Measurements from ENCODE around the gene PTBP1.
A peak's percentile ranks its signal among the peaks of the same experiment; 100 is the strongest.

Gene PTBP1

GRCh38 chr19:751501-752341, 45.5 kb upstream of the PTBP1 start:
- H3K4me3 ChIP-seq (ENCODE audit: low read length in 2 of 2): no peak overlapping the region
- no peak overlapping the region for H2BK120ac ChIP-seq (ENCODE audit: low read depth, low read length)
- peaks cover 6% of the 10 kb centered on the region for H3K79me1 ChIP-seq (ENCODE audit: low read depth, low read length)
- H3K9ac ChIP-seq (ENCODE audit: low read depth, low read length, poor library complexity): no peak overlapping the region
- H2BK12ac ChIP-seq (ENCODE audit: low read length): no peak overlapping the region
- no peak overlapping the region for H4K8ac ChIP-seq (ENCODE audit: low read depth, low read length)
- H3K4ac ChIP-seq (ENCODE audit: low read length): no peak overlapping the region
- peaks cover 0 to 4% of the 10 kb centered on the region in 2 donors for H3K36me3 ChIP-seq (replicated peaks in 1 of 2; ENCODE audit: control insufficient read depth in 2 of 2, insufficient read depth in 2 of 2, low read length in 2 of 2)
- DNase-seq (ENCODE audit: low spot score): no peak
- H2AK5ac ChIP-seq (ENCODE audit: low read depth, low read length): peak overlapping the region; percentile 98
- no peak overlapping the region for H3K27ac ChIP-seq (replicated peaks; ENCODE audit: low read length)
- no peak overlapping the region for H3K4me2 ChIP-seq (ENCODE audit: insufficient read depth, low read length, poor library complexity, severe bottlenecking)
- peaks cover 2 to 3% of the 10 kb centered on the region in 2 donors for H3K4me1 ChIP-seq (ENCODE audit: control insufficient read depth in 2 of 2, insufficient read depth in 1 of 2, low read depth in 1 of 2, low read length in 2 of 2)
- peaks cover 9 to 13% of the 10 kb centered on the region in 2 donors for H3K9me3 ChIP-seq (replicated peaks in 1 of 2; ENCODE audit: control insufficient read depth in 2 of 2, insufficient read depth in 1 of 2, low read depth in 1 of 2, low read length in 2 of 2)
- H3K14ac ChIP-seq (ENCODE audit: low read length): peak overlapping the region; percentile 82
- peak overlapping the region; percentile 58 for H2BK15ac ChIP-seq (ENCODE audit: low read length)
- no CpG with 5 or more reads among the region's 30 CpGs for WGBS, 2 donors (ENCODE audit: extremely low coverage in 2 of 2, insufficient read length in 2 of 2, insufficient replicate concordance in 1 of 2)
- peak overlapping the region; percentile 85 for H3K23ac ChIP-seq (ENCODE audit: low read depth, low read length, poor library complexity)
- H3K27me3 ChIP-seq (ENCODE audit: control insufficient read depth in 3 of 3, insufficient read depth in 3 of 3, low read depth in 1 of 3, low read length in 3 of 3): no peaks in the 10 kb centered on the region
- H2BK5ac ChIP-seq (ENCODE audit: low read length): no peak overlapping the region
- no peak overlapping the region for H4K91ac ChIP-seq (ENCODE audit: low read depth, low read length, poor library complexity)
- H3K18ac ChIP-seq (ENCODE audit: low read length): peak overlapping the region; percentile 64
- H2AFZ ChIP-seq (ENCODE audit: low read length): no peak overlapping the region

DNA sequence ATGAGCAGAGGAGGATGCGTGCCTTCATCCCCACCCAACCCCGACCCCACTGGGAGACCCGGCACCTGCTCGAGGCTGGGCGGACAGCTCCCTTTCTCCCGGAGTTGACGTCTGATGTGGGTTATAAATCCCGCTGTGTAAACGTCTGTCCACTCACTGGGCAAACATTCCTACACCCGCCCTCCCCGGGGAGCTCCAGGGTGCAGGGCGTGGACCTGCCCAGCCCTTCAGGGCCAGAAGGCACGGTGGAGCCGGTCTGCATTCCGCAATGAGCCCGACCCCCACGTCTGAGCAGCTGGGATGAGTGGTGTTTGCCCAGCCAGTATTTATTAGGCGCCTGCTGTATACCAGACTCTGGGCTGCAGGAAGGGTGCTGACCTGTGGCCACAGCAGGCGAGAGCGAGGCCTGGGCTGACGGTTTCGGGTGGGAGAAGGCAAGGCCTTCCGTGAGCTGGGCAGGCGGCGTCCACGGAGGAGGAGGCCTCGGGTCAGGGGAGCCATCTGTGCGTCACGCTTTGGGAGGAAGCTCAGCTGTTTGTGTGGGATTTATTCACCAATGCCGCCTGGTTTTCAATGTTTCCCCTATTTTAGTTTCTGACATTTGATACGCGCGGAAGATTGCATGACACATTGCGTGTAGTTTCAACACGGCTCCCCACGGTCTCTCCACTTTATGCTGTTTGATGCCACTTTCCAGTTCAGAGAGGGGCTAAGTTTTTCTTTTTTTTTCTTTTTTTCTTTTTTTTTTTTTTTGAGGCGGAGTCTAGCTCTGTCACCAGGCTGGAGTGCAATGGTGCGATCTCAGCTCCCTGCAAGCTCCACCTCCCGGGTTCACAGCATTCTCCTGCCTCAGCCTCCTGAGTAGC, 44.4 kb upstream of the PTBP1 start:
- Histone ChIP-seq H3K27ac (replicated peaks; ENCODE audit: low read length) (peak overlapping the region; percentile 16), H2BK120ac (ENCODE audit: low read depth, low read length) (no peak overlapping the region), H2BK15ac (ENCODE audit: low read length) (no peak overlapping the region), H3K79me1 (ENCODE audit: low read depth, low read length) (peaks cover 3% of the 10 kb centered on the region), H3K4me2 (ENCODE audit: insufficient read depth, low read length, poor library complexity, severe bottlenecking) (no peak overlapping the region), H3K4me3 (ENCODE audit: low read length in 2 of 2) (no peak overlapping the region), H2BK5ac (ENCODE audit: low read length) (peak overlapping the region; percentile 87), H3K23ac (ENCODE audit: low read depth, low read length, poor library complexity) (peak overlapping the region; percentile 65), H3K9me3 (replicated peaks in 1 of 2; ENCODE audit: control insufficient read depth in 2 of 2, insufficient read depth in 1 of 2, low read depth in 1 of 2, low read length in 2 of 2) (peaks cover 2 to 6% of the 10 kb centered on the region in 2 donors), H3K9ac (ENCODE audit: low read depth, low read length, poor library complexity) (peak overlapping the region; percentile 50), H2AFZ (ENCODE audit: low read length) (peak overlapping the region; percentile 43), H3K27me3 (ENCODE audit: control insufficient read depth in 3 of 3, insufficient read depth in 3 of 3, low read depth in 1 of 3, low read length in 3 of 3) (no peaks in the 10 kb centered on the region), H3K4me1 (ENCODE audit: control insufficient read depth in 2 of 2, insufficient read depth in 1 of 2, low read depth in 1 of 2, low read length in 2 of 2) (peaks cover 2 to 3% of the 10 kb centered on the region in 2 donors), H3K4ac (ENCODE audit: low read length) (peak overlapping the region; percentile 89), H4K8ac (ENCODE audit: low read depth, low read length) (no peak overlapping the region), H3K14ac (ENCODE audit: low read length) (no peak overlapping the region), H2AK5ac (ENCODE audit: low read depth, low read length) (peak overlapping the region; percentile 81), H3K18ac (ENCODE audit: low read length) (peak overlapping the region; percentile 81), H3K36me3 (replicated peaks in 1 of 2; ENCODE audit: control insufficient read depth in 2 of 2, insufficient read depth in 2 of 2, low read length in 2 of 2) (peaks cover 0 to 2% of the 10 kb centered on the region in 2 donors), H2BK12ac (ENCODE audit: low read length) (no peak overlapping the region), H4K91ac (ENCODE audit: low read depth, low read length, poor library complexity) (peak overlapping the region; percentile 72)
- DNase-seq (ENCODE audit: low spot score): no peak
- no CpG with 5 or more reads among the region's 39 CpGs for WGBS, 2 donors (ENCODE audit: extremely low coverage in 2 of 2, insufficient read length in 2 of 2, insufficient replicate concordance in 1 of 2)

GRCh38 chr19:754530-754929, 42.7 kb upstream of the PTBP1 start:
- Histone ChIP-seq H2AFZ (ENCODE audit: low read length) (no peak overlapping the region), H3K9ac (ENCODE audit: low read depth, low read length, poor library complexity) (no peak overlapping the region), H3K27ac (replicated peaks; ENCODE audit: low read length) (no peak overlapping the region), H2BK15ac (ENCODE audit: low read length) (no peak overlapping the region), H3K18ac (ENCODE audit: low read length) (no peak overlapping the region), H2BK120ac (ENCODE audit: low read depth, low read length) (no peak overlapping the region), H3K79me1 (ENCODE audit: low read depth, low read length) (no peaks in the 10 kb centered on the region), H2BK12ac (ENCODE audit: low read length) (peak overlapping the region; percentile 41), H3K36me3 (replicated peaks in 1 of 2; ENCODE audit: control insufficient read depth in 2 of 2, insufficient read depth in 2 of 2, low read length in 2 of 2) (no peaks in the 10 kb centered on the region), H3K9me3 (replicated peaks in 1 of 2; ENCODE audit: control insufficient read depth in 2 of 2, insufficient read depth in 1 of 2, low read depth in 1 of 2, low read length in 2 of 2) (peaks cover 0 to 7% of the 10 kb centered on the region in 2 donors), H3K14ac (ENCODE audit: low read length) (no peak overlapping the region), H3K4me1 (ENCODE audit: control insufficient read depth in 2 of 2, insufficient read depth in 1 of 2, low read depth in 1 of 2, low read length in 2 of 2) (peaks cover 2 to 3% of the 10 kb centered on the region in 2 donors), H2AK5ac (ENCODE audit: low read depth, low read length) (peak overlapping the region; percentile 21), H3K4me2 (ENCODE audit: insufficient read depth, low read length, poor library complexity, severe bottlenecking) (no peak overlapping the region), H3K23ac (ENCODE audit: low read depth, low read length, poor library complexity) (no peak overlapping the region), H3K4me3 (ENCODE audit: low read length in 2 of 2) (no peak overlapping the region), H3K4ac (ENCODE audit: low read length) (no peak overlapping the region), H4K91ac (ENCODE audit: low read depth, low read length, poor library complexity) (no peak overlapping the region), H3K27me3 (ENCODE audit: control insufficient read depth in 3 of 3, insufficient read depth in 3 of 3, low read depth in 1 of 3, low read length in 3 of 3) (no peaks in the 10 kb centered on the region), H2BK5ac (ENCODE audit: low read length) (no peak overlapping the region), H4K8ac (ENCODE audit: low read depth, low read length) (no peak overlapping the region)
- no CpG with 5 or more reads among the region's 9 CpGs for WGBS, 2 donors (ENCODE audit: extremely low coverage in 2 of 2, insufficient read length in 2 of 2, insufficient replicate concordance in 1 of 2)
- DNase-seq (ENCODE audit: low spot score): no peak

- no peak overlapping the region for H4K91ac ChIP-seq (ENCODE audit: low read depth, low read length, poor library complexity)
- no peak overlapping the region for H3K23ac ChIP-seq (ENCODE audit: low read depth, low read length, poor library complexity)
- no peaks in the 10 kb centered on the region for H3K79me1 ChIP-seq (ENCODE audit: low read depth, low read length)
- H2BK12ac ChIP-seq (ENCODE audit: low read length): no peak overlapping the region
- H3K27me3 ChIP-seq (ENCODE audit: control insufficient read depth in 3 of 3, insufficient read depth in 3 of 3, low read depth in 1 of 3, low read length in 3 of 3): no peaks in the 10 kb centered on the region
- H3K4me2 ChIP-seq (ENCODE audit: insufficient read depth, low read length, poor library complexity, severe bottlenecking): no peak overlapping the region
- no peak overlapping the region for H2AFZ ChIP-seq (ENCODE audit: low read length)
- H4K8ac ChIP-seq (ENCODE audit: low read depth, low read length): no peak overlapping the region
- no peak overlapping the region for H3K14ac ChIP-seq (ENCODE audit: low read length)
- no peak overlapping the region for H3K4ac ChIP-seq (ENCODE audit: low read length)
- no CpG with 5 or more reads among the region's 15 CpGs for WGBS, 2 donors (ENCODE audit: extremely low coverage in 2 of 2, insufficient read length in 2 of 2, insufficient replicate concordance in 1 of 2)
- no peaks in the 10 kb centered on the region for H3K36me3 ChIP-seq (replicated peaks in 1 of 2; ENCODE audit: control insufficient read depth in 2 of 2, insufficient read depth in 2 of 2, low read length in 2 of 2)
- DNase-seq (ENCODE audit: low spot score): no peak
- no peak overlapping the region for H2BK5ac ChIP-seq (ENCODE audit: low read length)
- peaks cover 2 to 3% of the 10 kb centered on the region in 2 donors for H3K4me1 ChIP-seq (ENCODE audit: control insufficient read depth in 2 of 2, insufficient read depth in 1 of 2, low read depth in 1 of 2, low read length in 2 of 2)
- H2BK15ac ChIP-seq (ENCODE audit: low read length): peak overlapping the region; percentile 58
- H3K9ac ChIP-seq (ENCODE audit: low read depth, low read length, poor library complexity): no peak overlapping the region
- H2AK5ac ChIP-seq (ENCODE audit: low read depth, low read length): no peak overlapping the region
- H3K4me3 ChIP-seq (ENCODE audit: low read length in 2 of 2): no peak overlapping the region
- H3K9me3 ChIP-seq (replicated peaks in 1 of 2; ENCODE audit: control insufficient read depth in 2 of 2, insufficient read depth in 1 of 2, low read depth in 1 of 2, low read length in 2 of 2): peaks cover 0 to 7% of the 10 kb centered on the region in 2 donors
- H3K27ac ChIP-seq (replicated peaks; ENCODE audit: low read length): no peak overlapping the region
- peak overlapping the region; percentile 64 for H3K18ac ChIP-seq (ENCODE audit: low read length)
- H2BK120ac ChIP-seq (ENCODE audit: low read depth, low read length): no peak overlapping the region
These were observed 42.2 kb upstream of the PTBP1 start for GRCh38 chr19:755063-755462.
